H9 (cell line): Measurements from ENCODE around the gene TRPC4AP. TPM values are rescaled to one million over a fixed set of nuclear protein-coding genes. Genes with fewer than 3 reads are reported as not detected.

ENCODE experiments used
- DNase-seq: peaks from one replicate; pipeline ENCODE4 v3.0.0-alpha.2; 2017
- H2AFZ ChIP-seq: one replicate; pipeline ENCODE4 v1.6.1; 2013; ENCODE audit warnings: mild to moderate bottlenecking, low read length, control low read depth, moderate library complexity
- H2AK5ac ChIP-seq: 2 replicates; pipeline ENCODE4 v1.6.1; 2013; ENCODE audit warnings: low read length, control low read depth, mixed read lengths; ENCODE audit not compliant: insufficient read length
- H2BK120ac ChIP-seq: one replicate; pipeline ENCODE4 v1.6.1; 2013; ENCODE audit warnings: low read depth, mild to moderate bottlenecking, low read length, control low read depth, inconsistent platforms; ENCODE audit not compliant: poor library complexity, severe bottlenecking
- H2BK12ac ChIP-seq: 2 replicates; pipeline ENCODE4 v1.6.1; 2013; ENCODE audit warnings: low read length, control low read depth, mixed read lengths, low read depth; ENCODE audit not compliant: insufficient read length
- H2BK15ac ChIP-seq: 2 replicates; pipeline ENCODE4 v1.6.1; 2013; ENCODE audit warnings: low read depth, low read length, control low read depth
- H2BK20ac ChIP-seq: one replicate; pipeline ENCODE4 v1.6.1; 2013; ENCODE audit warnings: low read depth, mild to moderate bottlenecking, low read length, control low read depth, inconsistent platforms; ENCODE audit not compliant: poor library complexity, severe bottlenecking
- H2BK5ac ChIP-seq: 2 replicates; pipeline ENCODE4 v1.6.1; 2013; ENCODE audit warnings: low read length, control low read depth, mixed read lengths; ENCODE audit not compliant: insufficient read length
- H3K14ac ChIP-seq: 2 replicates; pipeline ENCODE4 v1.6.1; 2013; ENCODE audit warnings: low read length, control low read depth; ENCODE audit not compliant: insufficient read depth
- H3K18ac ChIP-seq: 2 replicates; pipeline ENCODE4 v1.6.1; 2013; ENCODE audit warnings: low read depth, mild to moderate bottlenecking, mixed read lengths, low read length, control low read depth; ENCODE audit not compliant: insufficient read length
- H3K23ac ChIP-seq: 2 replicates; pipeline ENCODE4 v1.6.1; 2013; ENCODE audit warnings: low read length, control low read depth, mixed read lengths, low read depth; ENCODE audit not compliant: insufficient read length
- H3K23me2 ChIP-seq: 2 replicates; pipeline ENCODE4 v1.6.1; 2013; ENCODE audit warnings: low read depth, mild to moderate bottlenecking, mixed read lengths, low read length, control low read depth; ENCODE audit not compliant: insufficient read length, poor library complexity, severe bottlenecking
- H3K27ac ChIP-seq: 2 replicates; pipeline ENCODE4 v1.5.1; 2013; ENCODE audit warnings: low read length, control low read depth, mixed read lengths, low read depth; ENCODE audit not compliant: insufficient read length
- H3K27me3 ChIP-seq: 2 replicates; pipeline ENCODE4 v1.6.1; 2013; ENCODE audit warnings: low read length, control low read depth, inconsistent platforms; ENCODE audit not compliant: insufficient read depth
- H3K4ac ChIP-seq: 2 replicates; pipeline ENCODE4 v1.6.1; 2013; ENCODE audit warnings: low read depth, mild to moderate bottlenecking, control low read depth, inconsistent platforms, low read length, moderate library complexity
- H3K4me1 ChIP-seq: 2 replicates; pipeline ENCODE4 v1.6.1; 2013; ENCODE audit warnings: low read length, control low read depth, inconsistent platforms; ENCODE audit not compliant: insufficient read depth
- H3K4me2 ChIP-seq: 2 replicates; pipeline ENCODE4 v1.6.1; 2013; ENCODE audit warnings: low read length, control low read depth, mixed read lengths; ENCODE audit not compliant: insufficient read length, insufficient read depth
- H3K56ac ChIP-seq: 2 replicates; pipeline ENCODE4 v1.6.1; 2013; ENCODE audit warnings: low read depth, mild to moderate bottlenecking, mixed read lengths, low read length, control low read depth; ENCODE audit not compliant: insufficient read length
- H3K79me1 ChIP-seq: 2 replicates; pipeline ENCODE4 v1.6.1; 2013; ENCODE audit warnings: low read depth, mild to moderate bottlenecking, moderate library complexity, low read length, control low read depth, inconsistent platforms; ENCODE audit not compliant: insufficient read depth, poor library complexity, severe bottlenecking
- H3K79me2 ChIP-seq: 2 replicates; pipeline ENCODE4 v1.6.1; 2013; ENCODE audit warnings: low read length, control low read depth, inconsistent platforms; ENCODE audit not compliant: insufficient read depth
- H3K9ac ChIP-seq: 2 replicates; pipeline ENCODE4 v1.6.1; 2013; ENCODE audit warnings: low read length, control low read depth, mixed read lengths; ENCODE audit not compliant: insufficient read length; ENCODE audit errors: extremely low read depth
- H3K9me3 ChIP-seq: one replicate; pipeline ENCODE4 v1.6.1; 2013; ENCODE audit warnings: low read depth, low read length, inconsistent platforms; ENCODE audit not compliant: control insufficient read depth
- H3T11ph ChIP-seq: one replicate; pipeline ENCODE4 v1.6.1; 2013; ENCODE audit warnings: mild to moderate bottlenecking, low read length, control low read depth, inconsistent platforms
- H4K20me1 ChIP-seq: one replicate; pipeline ENCODE4 v1.6.1; 2013; ENCODE audit not compliant: control insufficient read depth, insufficient read length, insufficient read depth
- H4K5ac ChIP-seq: 2 replicates; pipeline ENCODE4 v1.6.1; 2013; ENCODE audit warnings: low read depth, mild to moderate bottlenecking, mixed read lengths, low read length, control low read depth; ENCODE audit not compliant: insufficient read length
- H4K8ac ChIP-seq: replicated peaks from 2 replicates; pipeline ENCODE4 v1.6.1; 2013; ENCODE audit warnings: low read length, control low read depth, mixed read lengths, low read depth; ENCODE audit not compliant: insufficient read length
- H4K91ac ChIP-seq: 2 replicates; pipeline ENCODE4 v1.6.1; 2013; ENCODE audit warnings: low read depth, mild to moderate bottlenecking, moderate library complexity, mixed read lengths, low read length, control low read depth; ENCODE audit not compliant: insufficient read length
- H3K27ac Mint-ChIP-seq, 3 experiments: 2 replicates in 2 of 3; 3 replicates in 1 of 3; pipeline ENCODE4 v1.8.0; 2020 to 2021; ENCODE audit warnings: mixed read lengths in 3 of 3, mild to moderate bottlenecking in 1 of 3, moderate library complexity in 1 of 3
- H3K27me3 Mint-ChIP-seq: 2 replicates; pipeline ENCODE4 v1.8.0; 2021; ENCODE audit warnings: low read depth, mild to moderate bottlenecking, moderate library complexity, mixed read lengths
- H3K36me3 Mint-ChIP-seq, 3 experiments: 2 replicates in 2 of 3; 3 replicates in 1 of 3; pipeline ENCODE4 v1.8.0; 2020 to 2021; ENCODE audit warnings: low read depth in 3 of 3, mixed read lengths in 3 of 3; ENCODE audit not compliant: insufficient read depth in 1 of 3
- H3K4me1 Mint-ChIP-seq, 2 experiments: 2 replicates each; pipeline ENCODE4 v1.8.0; 2020; ENCODE audit warnings: mixed read lengths in 2 of 2
- H3K4me3 Mint-ChIP-seq, 2 experiments: 2 replicates in 1 of 2; 3 replicates in 1 of 2; pipeline ENCODE4 v1.8.0; 2020 to 2021; ENCODE audit warnings: mild to moderate bottlenecking in 2 of 2, mixed read lengths in 2 of 2, moderate library complexity in 1 of 2
- H3K9me3 Mint-ChIP-seq, 2 experiments: 2 replicates in 1 of 2; 3 replicates in 1 of 2; pipeline ENCODE4 v1.8.0; 2020; ENCODE audit warnings: mild to moderate bottlenecking in 2 of 2, mixed read lengths in 2 of 2, moderate library complexity in 1 of 2
- CTCF ChIP-seq: fragments of 200-600 bp; sonication (generic); conservative IDR thresholded peaks from 3 replicates; pipeline ENCODE4 v1.8.0; 2021; ENCODE audit warnings: antibody characterized with exemption, mild to moderate bottlenecking
- WGBS: extraction: QIAGEN DNeasy Blood & Tissue Kit; methylation state at CpG from one replicate; pipeline ENCODE4 v1.1.7; 2013; ENCODE audit warnings: missing lambda C conversion rate, low lambda C conversion rate, mixed read lengths; ENCODE audit not compliant: insufficient read length; ENCODE audit errors: extremely low coverage; 5-methylcytosine and 5-hydroxymethylcytosine counted together
- total RNA-seq: library from RNA; stranded (reverse); gene quantifications from 2 replicates; pipeline ENCODE4 v1.2.1, GENCODE V29; 2021

Gene TRPC4AP
- total RNA-seq, 1 experiment from 2014 or later, result 93.9 TPM

DNA sequence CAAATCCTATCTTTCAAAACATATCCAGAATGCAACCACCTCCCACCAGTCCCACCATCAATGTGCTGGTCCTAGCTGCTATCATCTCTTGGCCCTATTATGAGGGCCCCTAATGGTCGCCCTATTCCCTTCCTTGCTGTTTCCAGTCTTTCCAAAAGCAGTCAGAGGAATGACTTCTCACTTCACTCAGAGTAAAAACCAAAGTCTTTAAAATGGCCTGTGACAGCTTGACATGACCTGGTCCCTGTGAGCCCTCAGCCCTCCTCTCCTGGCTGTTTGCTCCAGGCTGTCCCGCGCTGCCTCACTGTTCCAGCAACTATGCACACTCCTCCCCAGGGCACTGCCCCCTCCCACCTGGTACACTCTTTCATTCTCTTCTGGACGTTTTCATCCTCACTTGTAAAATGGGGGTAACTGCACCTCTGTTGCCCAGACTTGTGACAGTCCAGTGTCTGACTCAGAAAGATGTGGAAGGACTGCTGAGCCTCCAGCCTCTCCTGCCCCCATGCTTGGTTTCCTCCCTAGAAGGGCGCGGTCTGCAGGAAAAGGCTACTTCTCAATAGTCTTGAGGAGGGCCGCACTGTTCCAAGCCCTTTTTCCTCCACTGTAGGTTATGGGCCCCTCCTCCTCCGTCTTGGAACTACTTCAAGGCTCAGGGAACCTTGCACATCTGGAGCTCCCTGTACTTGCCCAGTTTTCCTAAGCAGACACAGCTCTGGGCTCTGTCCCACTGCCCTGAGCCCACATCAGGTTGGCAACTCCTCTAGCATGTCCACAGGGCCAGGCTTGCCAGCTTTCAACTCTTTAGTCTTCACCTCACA, 72.3 kb downstream of the TRPC4AP start:
- no peaks in the 10 kb centered on the region for H3K79me2 ChIP-seq
- no peak overlapping the region for H2BK15ac ChIP-seq
- no peak overlapping the region for H4K8ac ChIP-seq
- Mint-ChIP-seq H3K36me3 (peaks cover 13 to 64% (median 56%) of the 10 kb centered on the region in 3 experiments; a peak in 6 of 7 replicates), H3K27me3 (no peaks in the 10 kb centered on the region), H3K4me1 (no peaks in the 10 kb centered on the region), H3K27ac (peak overlapping the region in 1 of 3 experiments; percentile 20; a peak in 2 of 7 replicates), H3K9me3 (no peaks in the 10 kb centered on the region), H3K4me3 (no peak overlapping the region)
- TF ChIP-seq CTCF, result no peak
- no peak overlapping the region for H3K4ac ChIP-seq
- H2BK20ac ChIP-seq, result no peak overlapping the region
- no peak overlapping the region for H3K23ac ChIP-seq
- H3T11ph ChIP-seq, result no peak overlapping the region
- no peak for DNase-seq
- no peaks in the 10 kb centered on the region for H3K27me3 ChIP-seq
- H2AK5ac ChIP-seq, result no peak overlapping the region
- H4K20me1 ChIP-seq, result no peaks in the 10 kb centered on the region
- H2BK5ac ChIP-seq, result no peak overlapping the region
- no peak overlapping the region for H2BK120ac ChIP-seq
- no peak overlapping the region for H3K27ac ChIP-seq
- H3K4me1 ChIP-seq, result no peaks in the 10 kb centered on the region
- H4K91ac ChIP-seq, result no peak overlapping the region
- H3K9me3 ChIP-seq, result no peaks in the 10 kb centered on the region
- H3K18ac ChIP-seq, result no peak overlapping the region
- no peaks in the 10 kb centered on the region for H3K79me1 ChIP-seq
- no peak overlapping the region for H3K14ac ChIP-seq
- no peak overlapping the region for H2AFZ ChIP-seq
- WGBS, result no CpG with 5 or more reads among the region's 8 CpGs
- no peak overlapping the region for H4K5ac ChIP-seq
- H3K4me2 ChIP-seq, result no peak overlapping the region
- H2BK12ac ChIP-seq, result no peak overlapping the region
- no peak overlapping the region for H3K9ac ChIP-seq
- no peaks in the 10 kb centered on the region for H3K23me2 ChIP-seq
- H3K56ac ChIP-seq, result no peak overlapping the region
